ENCODE results near the gene PLXNA3. TPM values are rescaled to one million over a fixed set of nuclear protein-coding genes. Genes with fewer than 3 reads are reported as not detected.

PLXNA3 gene
- total RNA-seq, result 12.9 and 16.9 TPM in 2 replicates

GRCh38 chrX:154458116-154458953 lies at the start of gene PLXNA3:
Gene PLXNA3 (plus strand): TSS chrX:154458281. CDS start chrX:154460184, 1,903 bp downstream.

GRCh38 chrX:154409222-154409871 lies 48.7 kb upstream of the PLXNA3 start, which contains the start of gene DNASE1L1:
Gene DNASE1L1 (minus strand): TSS chrX:154409254. CDS start chrX:154405568, 3,686 bp downstream.

DNA sequence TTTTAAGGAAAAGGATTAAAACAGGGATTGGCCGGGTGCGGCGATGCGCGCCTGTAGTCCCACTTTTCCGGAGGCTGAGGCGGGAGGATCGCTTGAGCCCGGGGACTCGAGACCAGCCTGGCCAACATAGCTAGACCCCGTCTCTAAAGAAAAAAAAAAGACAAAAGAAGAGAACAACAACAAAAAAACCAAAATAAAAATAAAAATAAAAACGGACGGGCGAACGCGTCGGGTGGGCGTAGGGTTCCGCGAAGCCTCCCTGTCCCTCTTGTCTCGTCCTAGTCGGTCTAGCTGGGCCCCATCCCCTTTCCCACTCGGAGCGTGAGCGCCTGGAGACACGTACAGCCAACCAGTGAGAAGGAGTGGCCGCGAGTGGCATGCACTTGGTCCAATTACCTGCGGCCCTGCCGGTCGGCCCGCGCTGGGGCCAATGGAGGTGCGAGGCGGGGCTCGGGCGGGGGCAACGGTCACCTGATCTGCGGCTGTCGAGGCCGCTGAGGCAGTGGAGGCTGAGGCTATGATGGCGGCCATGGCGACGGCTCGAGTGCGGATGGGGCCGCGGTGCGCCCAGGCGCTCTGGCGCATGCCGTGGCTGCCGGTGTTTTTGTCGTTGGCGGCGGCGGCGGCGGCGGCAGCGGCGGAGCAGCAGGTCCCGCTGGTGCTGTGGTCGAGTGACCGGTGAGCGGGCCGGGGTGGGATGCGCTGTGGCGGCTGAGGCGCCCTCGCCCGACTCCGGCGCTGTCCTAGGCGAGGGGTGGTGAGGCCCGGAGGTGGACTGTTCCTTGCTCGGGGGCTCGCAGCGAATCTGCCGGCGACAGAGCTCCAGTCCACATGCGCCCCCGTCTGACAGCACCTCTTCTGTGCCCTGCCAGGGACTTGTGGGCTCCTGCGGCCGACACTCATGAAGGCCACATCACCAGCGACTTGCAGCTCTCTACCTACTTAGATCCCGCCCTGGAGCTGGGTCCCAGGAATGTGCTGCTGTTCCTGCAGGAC lies 29.6 kb upstream of the PLXNA3 start, which contains the start of gene ATP6AP1:
Gene ATP6AP1, plus strand, starts transcription at position 502 of the 996 bp plus-strand sequence. Its CDS starts 16 bp downstream, at position 518.

DNA sequence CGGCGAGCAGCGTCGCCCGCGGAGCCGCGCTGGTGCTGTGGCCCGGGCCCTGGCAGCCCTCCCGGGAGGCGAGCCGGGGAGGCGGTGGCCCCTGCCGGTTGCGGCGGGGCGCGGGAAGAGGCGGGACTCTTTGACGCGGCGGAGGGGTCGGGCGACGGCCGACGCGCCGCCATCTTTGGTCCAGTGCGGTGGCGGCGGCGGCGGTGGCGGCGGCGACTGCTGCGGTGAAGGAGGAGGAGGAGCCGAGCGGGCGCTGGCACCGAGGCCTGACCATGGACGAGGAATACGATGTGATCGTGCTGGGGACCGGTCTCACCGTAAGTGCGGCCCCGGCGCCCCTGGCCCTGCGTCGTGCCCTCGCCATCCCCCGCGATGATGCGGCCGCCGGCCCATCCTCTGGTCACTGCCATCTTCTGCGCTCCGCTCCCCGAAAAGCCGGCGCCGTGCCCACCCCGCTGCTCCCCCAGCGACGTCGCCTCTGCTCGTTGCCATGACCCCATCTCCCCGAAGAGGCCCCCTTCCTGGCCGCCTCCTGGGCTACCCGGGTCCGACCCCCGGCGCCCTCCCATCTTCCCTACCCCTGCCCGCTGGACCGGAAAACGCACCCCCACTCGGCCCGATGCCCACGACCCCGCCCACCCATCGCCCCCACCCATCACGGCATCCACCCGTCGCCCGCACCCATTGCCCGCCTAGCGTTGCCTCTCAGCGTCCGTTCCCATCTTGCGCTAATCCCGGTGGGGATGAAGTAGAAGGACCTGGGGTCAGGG lies 20.9 kb upstream of the PLXNA3 start, which contains the start of gene GDI1:
Gene GDI1, plus strand, starts transcription at position 172 of the 770 bp plus-strand sequence. Its CDS starts 101 bp downstream, at position 273.

DNA sequence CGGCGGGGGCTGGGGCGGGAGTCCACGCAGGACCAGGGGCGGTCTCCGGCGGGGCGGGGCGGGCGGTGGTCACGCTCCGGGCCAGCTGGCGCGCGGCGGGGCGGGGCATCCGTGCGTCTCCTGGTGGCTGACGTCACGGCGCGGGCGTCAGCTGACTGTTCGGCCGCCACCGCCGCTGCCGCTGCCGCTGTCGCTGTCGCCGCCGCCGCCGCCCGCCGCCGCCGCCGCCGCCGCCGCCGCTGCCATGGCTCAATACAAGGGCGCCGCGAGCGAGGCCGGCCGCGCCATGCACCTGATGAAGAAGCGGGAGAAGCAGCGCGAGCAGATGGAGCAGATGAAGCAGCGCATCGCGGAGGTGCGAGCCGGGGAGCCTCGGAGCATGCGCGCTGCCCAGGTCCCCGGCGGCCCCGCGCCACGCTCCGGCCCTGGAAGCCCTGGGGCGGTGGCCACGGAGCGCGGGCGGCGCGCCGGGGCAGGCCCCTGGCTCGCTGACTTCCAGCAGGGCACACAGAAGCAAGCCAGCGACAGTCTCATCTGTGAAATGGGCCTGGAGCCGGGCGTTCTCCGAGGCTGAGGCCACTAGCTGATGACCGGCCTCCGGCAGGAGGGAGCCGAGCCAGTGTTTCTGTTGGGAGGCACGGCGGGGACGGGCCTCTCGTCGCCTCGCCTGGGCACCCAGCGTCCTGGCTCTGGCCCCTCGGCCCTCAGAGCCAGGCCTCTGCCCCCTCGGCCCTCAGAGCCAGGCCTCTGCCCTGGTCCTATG lies 13.9 kb upstream of the PLXNA3 start, which contains the start of gene FAM50A:
Gene FAM50A, plus strand, starts transcription at position 150 of the 763 bp plus-strand sequence. Its CDS starts 95 bp downstream, at position 245.

GRCh38 chrX:154478728-154479622 lies 20.9 kb downstream of the PLXNA3 start, which contains the start of gene LAGE3:
Gene LAGE3 (minus strand): TSS chrX:154479281. CDS start chrX:154478915, 366 bp downstream.

GRCh38 chrX:154486396-154487207 lies 28.5 kb downstream of the PLXNA3 start, which contains the start of gene UBL4A:
Gene UBL4A (minus strand): TSS chrX:154486615. CDS start chrX:154486584, 31 bp downstream.

DNA sequence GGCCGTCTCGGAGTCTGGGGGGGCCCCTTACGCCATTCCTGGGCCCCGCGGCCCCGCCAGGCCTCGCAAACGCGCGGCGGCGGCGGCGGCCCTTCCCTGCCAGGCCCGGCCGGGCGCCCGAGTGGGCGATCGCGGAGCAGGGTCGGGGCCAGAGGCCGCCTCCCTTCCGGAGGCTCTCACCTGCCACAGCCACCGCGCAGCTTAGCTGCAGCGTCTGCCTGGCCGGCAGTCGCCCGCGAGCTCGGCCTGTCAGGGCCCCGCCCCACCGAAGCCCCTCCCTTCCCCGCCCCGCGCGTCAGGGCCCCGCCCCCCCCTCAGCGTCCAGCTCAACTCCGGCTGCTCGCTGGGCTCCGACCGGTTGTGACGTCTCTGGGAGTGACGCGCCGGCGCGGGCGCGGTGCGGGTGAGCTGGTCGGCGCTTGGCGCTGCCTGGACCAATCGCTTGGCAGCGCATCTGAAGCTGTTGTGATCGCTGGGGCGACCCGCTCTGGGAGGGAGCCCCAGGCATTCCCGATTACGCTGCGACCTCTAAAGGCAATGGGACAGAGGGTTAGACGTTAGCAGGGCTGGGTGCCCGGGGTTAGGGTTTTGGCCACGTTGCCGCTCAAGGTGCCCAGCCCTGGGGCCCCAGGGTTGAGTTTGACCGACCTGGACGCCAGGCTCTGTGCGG lies 32.5 kb downstream of the PLXNA3 start, which contains the start of gene SLC10A3:
Gene SLC10A3, minus strand, starts transcription at position 216 of the 670 bp plus-strand sequence. CDS start 1,689 bp downstream, outside the sequence.

DNA sequence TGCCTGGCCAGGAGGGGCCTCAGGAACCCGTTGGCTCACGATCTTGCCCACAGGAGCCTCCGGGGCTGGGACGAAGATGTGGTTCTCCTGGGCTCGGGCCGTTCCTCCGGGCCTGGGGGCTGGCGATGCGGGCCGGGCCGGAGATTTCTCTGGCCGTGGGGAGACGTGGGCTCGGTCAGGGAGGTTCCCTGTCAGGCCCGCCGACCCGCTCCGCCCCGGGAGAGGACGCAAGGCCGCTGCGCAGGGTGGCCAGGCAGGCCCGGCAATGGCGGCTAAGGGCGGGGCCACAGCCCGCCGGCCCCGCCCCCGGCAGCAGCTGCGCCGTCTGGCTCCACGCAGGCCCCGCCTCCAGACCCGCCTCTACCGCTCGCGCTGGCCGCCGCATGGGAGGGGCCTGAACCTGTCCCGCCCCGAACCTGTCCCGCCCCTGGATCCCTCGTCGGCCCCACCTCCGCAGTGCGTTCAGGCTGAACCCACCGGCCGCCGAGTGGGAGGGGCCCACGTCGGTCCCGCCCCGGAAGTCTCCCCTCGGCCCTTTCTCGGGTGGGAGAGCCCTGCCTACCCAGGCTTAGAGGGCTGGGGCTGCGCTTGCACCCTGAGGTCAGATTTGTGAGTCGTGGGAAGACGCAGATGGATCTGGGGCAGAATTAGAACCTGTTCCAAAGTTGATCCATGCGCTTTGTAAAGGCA lies 58.0 kb downstream of the PLXNA3 start, which contains the start of gene FAM3A:
Gene FAM3A, minus strand, starts transcription at position 267 of the 690 bp plus-strand sequence. CDS start 460 bp downstream, outside the sequence.

Small RNA genes within 50 kb of the gene (small RNA-seq; reads per million reads assigned to genes)
- gene MIR6858, result not detected
- not detected for gene RN7SL697P

Other genes with a start within 250 kb of the PLXNA3 start
- not detected in 2 replicates for gene OPN1MW2, start 238.5 kb upstream of the PLXNA3 start, total RNA-seq
- not detected in 2 replicates for gene OPN1MW3, start 200.7 kb upstream of the PLXNA3 start, total RNA-seq
- gene TEX28, start 163.2 kb upstream of the PLXNA3 start, total RNA-seq, result not detected in 2 replicates
- gene TKTL1, start 162.5 kb upstream of the PLXNA3 start, total RNA-seq, result not detected in 2 replicates
- 1,743 and 1,971 TPM in 2 replicates for gene FLNA, start 83.6 kb upstream of the PLXNA3 start, total RNA-seq
- gene EMD, start 79.0 kb upstream of the PLXNA3 start, total RNA-seq, result 34.8 and 40.5 TPM in 2 replicates
- gene RPL10, start 59.9 kb upstream of the PLXNA3 start, total RNA-seq, result 2,325 and 2,873 TPM in 2 replicates
- 55.5 and 61.5 TPM in 2 replicates for gene DNASE1L1, start 49.0 kb upstream of the PLXNA3 start, total RNA-seq
- 12.0 and 12.2 TPM in 2 replicates for gene TAFAZZIN, start 46.7 kb upstream of the PLXNA3 start, total RNA-seq
- gene ATP6AP1, start 29.6 kb upstream of the PLXNA3 start, total RNA-seq, result 31.6 and 37.2 TPM in 2 replicates
- 59.5 and 77.8 TPM in 2 replicates for gene GDI1, start 21.1 kb upstream of the PLXNA3 start, total RNA-seq
- 30.6 and 36.6 TPM in 2 replicates for gene FAM50A, start 14.1 kb upstream of the PLXNA3 start, total RNA-seq
- gene LAGE3, start 21.0 kb downstream of the PLXNA3 start, total RNA-seq, result 16.5 and 18.2 TPM in 2 replicates
- 28.0 and 29.6 TPM in 2 replicates for gene UBL4A, start 28.3 kb downstream of the PLXNA3 start, total RNA-seq
- 32.5 and 33.3 TPM in 2 replicates for gene SLC10A3, start 32.3 kb downstream of the PLXNA3 start, total RNA-seq
- 21.9 and 22.2 TPM in 2 replicates for gene FAM3A, start 58.0 kb downstream of the PLXNA3 start, total RNA-seq
- gene G6PD, start 88.6 kb downstream of the PLXNA3 start, total RNA-seq, result 80.2 and 110 TPM in 2 replicates
- gene IKBKG, start 89.3 kb downstream of the PLXNA3 start, total RNA-seq, result 12.1 and 13.6 TPM in 2 replicates
- not detected in 2 replicates for gene CTAG1A, start 126.9 kb downstream of the PLXNA3 start, total RNA-seq
- gene CTAG1B, start 161.0 kb downstream of the PLXNA3 start, total RNA-seq, result not detected in 2 replicates
- not detected in 2 replicates for gene CTAG2, start 195.3 kb downstream of the PLXNA3 start, total RNA-seq

Data from articular chondrocyte of knee joint (primary cell).